Measurements from ENCODE around the gene SGMS1. TPM values are rescaled to one million over a fixed set of nuclear protein-coding genes. Genes with fewer than 3 reads are reported as not detected.

The SGMS1 gene
- total RNA-seq, 3 donors from 2014 or later: 66.5 to 114 (median 80.1) TPM

GRCh38 chr10:50605269-50605950, 18.3 kb downstream of the SGMS1 start:
- peaks cover 0 to 26% of the 10 kb centered on the region in 2 donors for H3K4me1 ChIP-seq
- intact Hi-C loops (cut with DNase I; ENCODE audit: low total_unique reads): no loop called here

GRCh38 chr10:50604809-50605208, 18.9 kb downstream of the SGMS1 start:
- Histone ChIP-seq H3K27ac (peak overlapping the region; percentile 27 to 61), H3K4me1 (peaks cover 0 to 26% of the 10 kb centered on the region in 2 donors), H3K4me3 (peak overlapping the region in 1 of 3 donors; percentile 1), H3K36me3 (no peaks in the 10 kb centered on the region), H3K27me3 (no peaks in the 10 kb centered on the region), H3K9me3 (no peaks in the 10 kb centered on the region)
- no peak for DNase-seq (ENCODE audit: low spot score in 2 of 2)
- intact Hi-C loops (cut with DNase I; ENCODE audit: low total_unique reads): no loop called here
- no peak for TF ChIP-seq POLR2A (IDR thresholded peaks at IDR 0.05)
- TF ChIP-seq POLR2AphosphoS5 (IDR thresholded peaks at IDR 0.05): no peak
- TF ChIP-seq CTCF (IDR thresholded peaks at IDR 0.05): no peak

More at GRCh38 chr10:50605269-50605950, 18.3 kb downstream of the SGMS1 start:
- Histone ChIP-seq H3K4me3 (peak overlapping the region in 1 of 3 donors; percentile 1), H3K36me3 (no peaks in the 10 kb centered on the region), H3K27me3 (no peaks in the 10 kb centered on the region), H3K27ac (peak overlapping the region; percentile 27 to 61), H3K9me3 (no peaks in the 10 kb centered on the region)
- TF ChIP-seq CTCF (IDR thresholded peaks at IDR 0.05): no peak
- TF ChIP-seq POLR2AphosphoS5 (IDR thresholded peaks at IDR 0.05): no peak
- no peak for TF ChIP-seq POLR2A (IDR thresholded peaks at IDR 0.05)
- DNase-seq (ENCODE audit: low spot score in 2 of 2): peak in 1 of 2 donors; percentile 66

- intact Hi-C loops (cut with DNase I; ENCODE audit: low total_unique reads): no loop called here
- Histone ChIP-seq H3K4me1 (peaks cover 0 to 26% of the 10 kb centered on the region in 2 donors), H3K27me3 (no peaks in the 10 kb centered on the region), H3K27ac (peak overlapping the region in 1 of 2 donors; percentile 15), H3K36me3 (no peaks in the 10 kb centered on the region), H3K4me3 (no peak overlapping the region), H3K9me3 (no peaks in the 10 kb centered on the region)
- DNase-seq (ENCODE audit: low spot score in 2 of 2): no peak
- TF ChIP-seq POLR2AphosphoS5 (IDR thresholded peaks at IDR 0.05) (no peak), POLR2A (IDR thresholded peaks at IDR 0.05) (no peak), CTCF (IDR thresholded peaks at IDR 0.05) (no peak)
Observed at GRCh38 chr10:50604049-50604640, 19.6 kb downstream of the SGMS1 start.

- H3K27ac ChIP-seq: no peak overlapping the region
- no peaks in the 10 kb centered on the region for H3K36me3 ChIP-seq
- H3K9me3 ChIP-seq: no peaks in the 10 kb centered on the region
- no peak for TF ChIP-seq POLR2AphosphoS5 (IDR thresholded peaks at IDR 0.05)
- TF ChIP-seq POLR2A (IDR thresholded peaks at IDR 0.05): no peak
- no peak for TF ChIP-seq CTCF (IDR thresholded peaks at IDR 0.05)
- no peaks in the 10 kb centered on the region for H3K27me3 ChIP-seq
- peaks cover 0 to 26% of the 10 kb centered on the region in 2 donors for H3K4me1 ChIP-seq
- no peak overlapping the region for H3K4me3 ChIP-seq
- no peak for DNase-seq (ENCODE audit: low spot score in 2 of 2)
- intact Hi-C loops (cut with DNase I; ENCODE audit: low total_unique reads): no loop called here
Observed at GRCh38 chr10:50603151-50603850, 20.5 kb downstream of the SGMS1 start.

- intact Hi-C loops (cut with DNase I; ENCODE audit: low total_unique reads): no loop called here
- TF ChIP-seq POLR2A (IDR thresholded peaks at IDR 0.05) (no peak), CTCF (IDR thresholded peaks at IDR 0.05) (no peak), POLR2AphosphoS5 (IDR thresholded peaks at IDR 0.05) (no peak)
- no peaks in the 10 kb centered on the region for H3K27me3 ChIP-seq
- H3K4me1 ChIP-seq: peaks cover 0 to 23% of the 10 kb centered on the region in 2 donors
- no peak overlapping the region for H3K27ac ChIP-seq
- no peak overlapping the region for H3K4me3 ChIP-seq
- H3K9me3 ChIP-seq: no peaks in the 10 kb centered on the region
- H3K36me3 ChIP-seq: no peaks in the 10 kb centered on the region
- DNase-seq (ENCODE audit: low spot score in 2 of 2): no peak
Observed at GRCh38 chr10:50601974-50602373, 21.8 kb downstream of the SGMS1 start.

All from breast epithelium (tissue), 4 donors.